ENCODE results near the gene ANKDD1A. TPM values are rescaled to one million over a fixed set of nuclear protein-coding genes. Genes with fewer than 3 reads are reported as not detected.

ANKDD1A gene
- total RNA-seq, 1 experiment from 2014 or later, result 6.1 TPM

DNA sequence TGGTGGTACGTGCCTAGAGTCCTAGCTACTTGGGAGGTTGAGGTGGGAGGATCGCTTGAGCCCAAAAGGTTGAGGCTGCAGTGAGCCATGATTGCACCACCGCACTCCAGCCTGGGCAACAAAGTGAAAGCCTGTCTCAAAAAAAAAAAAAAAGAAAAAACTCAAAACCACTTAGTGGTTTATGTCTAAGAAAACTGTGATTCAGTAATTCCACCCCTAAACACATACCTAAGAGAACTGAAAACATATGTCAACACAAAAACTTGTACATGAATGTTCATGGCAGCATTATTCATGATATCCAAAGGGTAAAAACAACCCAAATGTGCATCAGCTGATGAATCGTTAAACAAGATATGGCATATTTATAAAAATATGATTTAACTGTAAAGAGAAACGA is 63.7 kb downstream of the ANKDD1A start:
- no peak for DNase-seq (ENCODE audit: low spot score)
- peaks cover 21% of the 10 kb centered on the region for H3K4me1 Mint-ChIP-seq
- no peak overlapping the region for H3K27ac Mint-ChIP-seq
- CTCF ChIA-PET, result no interaction called here
- ATAC-seq, result no peak
- H3K9me3 Mint-ChIP-seq, result no peaks in the 10 kb centered on the region
- H3K27me3 Mint-ChIP-seq (ENCODE audit: low read depth), result no peaks in the 10 kb centered on the region
- H3K4me3 Mint-ChIP-seq, result no peak overlapping the region
- POLR2A ChIA-PET, result no interaction called here
- TF ChIP-seq OVOL2 (CRISPR knock-in tag; IDR thresholded peaks at IDR 0.05; ENCODE audit: borderline replicate concordance) (no peak), NR1H2 (CRISPR knock-in tag; IDR thresholded peaks at IDR 0.05) (no peak)
- H3K36me3 Mint-ChIP-seq, result peaks cover 38% of the 10 kb centered on the region

DNA sequence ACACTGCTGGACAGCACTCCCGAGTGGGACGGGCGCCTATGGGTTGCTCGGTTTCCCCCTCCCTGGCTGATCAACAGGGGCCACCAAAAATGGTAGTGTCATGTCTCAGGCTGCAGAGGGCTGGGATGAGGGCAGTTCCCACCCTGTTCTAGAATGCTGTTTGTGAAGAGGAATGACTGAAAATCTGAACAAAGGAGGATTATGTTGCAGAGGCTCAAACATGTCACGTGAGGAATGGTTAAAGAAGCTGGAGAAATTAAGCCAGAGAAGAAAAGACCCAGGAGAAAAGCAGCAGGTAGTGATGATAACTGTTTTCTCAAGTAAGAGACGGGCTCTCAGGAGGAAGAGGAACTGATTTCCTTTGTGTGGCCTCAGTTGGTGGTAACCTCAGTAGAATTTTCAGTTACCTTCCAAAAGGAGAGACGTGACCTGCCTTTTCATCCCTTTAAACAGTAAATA is 67.6 kb downstream of the ANKDD1A start:
- Mint-ChIP-seq H3K4me1 (peaks cover 28% of the 10 kb centered on the region), H3K36me3 (peaks cover 26% of the 10 kb centered on the region), H3K9me3 (no peaks in the 10 kb centered on the region), H3K27me3 (ENCODE audit: low read depth) (no peaks in the 10 kb centered on the region), H3K4me3 (peak overlapping the region; percentile 20; the same call in 1 of the 2 replicates), H3K27ac (peak overlapping the region; percentile 95)
- DNase-seq (ENCODE audit: low spot score) (no peak), ATAC-seq (peak; percentile 90)
- ChIA-PET CTCF (interaction anchor here (0.5 to 2.3 kb wide), 10 partner anchors 10 to 259 kb away, joined by 3 to 12 read pairs (median 4); partner anchors contain the start of gene SPG21), POLR2A (interaction anchor here (0.9 kb wide), 1 partner anchor 64 kb away, joined by 3 read pairs; no protein-coding TSS in a partner anchor)
- TF ChIP-seq, protein P1, sequence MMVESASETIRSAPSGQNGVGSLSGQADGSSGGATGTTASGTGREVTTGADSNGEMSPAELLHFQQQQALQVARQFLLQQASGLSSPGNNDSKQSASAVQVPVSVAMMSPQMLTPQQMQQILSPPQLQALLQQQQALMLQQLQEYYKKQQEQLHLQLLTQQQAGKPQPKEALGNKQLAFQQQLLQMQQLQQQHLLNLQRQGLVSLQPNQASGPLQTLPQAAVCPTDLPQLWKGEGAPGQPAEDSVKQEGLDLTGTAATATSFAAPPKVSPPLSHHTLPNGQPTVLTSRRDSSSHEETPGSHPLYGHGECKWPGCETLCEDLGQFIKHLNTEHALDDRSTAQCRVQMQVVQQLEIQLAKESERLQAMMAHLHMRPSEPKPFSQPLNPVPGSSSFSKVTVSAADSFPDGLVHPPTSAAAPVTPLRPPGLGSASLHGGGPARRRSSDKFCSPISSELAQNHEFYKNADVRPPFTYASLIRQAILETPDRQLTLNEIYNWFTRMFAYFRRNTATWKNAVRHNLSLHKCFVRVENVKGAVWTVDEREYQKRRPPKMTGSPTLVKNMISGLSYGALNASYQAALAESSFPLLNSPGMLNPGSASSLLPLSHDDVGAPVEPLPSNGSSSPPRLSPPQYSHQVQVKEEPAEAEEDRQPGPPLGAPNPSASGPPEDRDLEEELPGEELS (CRISPR knock-in tag; IDR thresholded peaks at IDR 0.05), result 0 out of 2 replicates have a peak, but pooled peaks have one; percentile 18
- TF ChIP-seq ZNF396 (CRISPR knock-in tag; IDR thresholded peaks at IDR 0.05; ENCODE audit: borderline replicate concordance) (no peak), ZNF423 (CRISPR knock-in tag; IDR thresholded peaks at IDR 0.05) (peak; percentile 45), MYBL2 (CRISPR knock-in tag; IDR thresholded peaks at IDR 0.05) (no peak), NFATC4 (CRISPR knock-in tag; IDR thresholded peaks at IDR 0.05) (no peak), TP53 (CRISPR knock-in tag; IDR thresholded peaks at IDR 0.05) (no peak), IRF2 (CRISPR knock-in tag; IDR thresholded peaks at IDR 0.05; ENCODE audit: borderline replicate concordance, low read depth) (no peak), SMAD3 (CRISPR knock-in tag; IDR thresholded peaks at IDR 0.05; ENCODE audit: borderline replicate concordance) (no peak)
- TF ChIP-seq, protein P2, sequence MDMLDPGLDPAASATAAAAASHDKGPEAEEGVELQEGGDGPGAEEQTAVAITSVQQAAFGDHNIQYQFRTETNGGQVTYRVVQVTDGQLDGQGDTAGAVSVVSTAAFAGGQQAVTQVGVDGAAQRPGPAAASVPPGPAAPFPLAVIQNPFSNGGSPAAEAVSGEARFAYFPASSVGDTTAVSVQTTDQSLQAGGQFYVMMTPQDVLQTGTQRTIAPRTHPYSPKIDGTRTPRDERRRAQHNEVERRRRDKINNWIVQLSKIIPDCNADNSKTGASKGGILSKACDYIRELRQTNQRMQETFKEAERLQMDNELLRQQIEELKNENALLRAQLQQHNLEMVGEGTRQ (CRISPR knock-in tag; IDR thresholded peaks at IDR 0.05), result peak; percentile 87
- TF ChIP-seq, protein P3, sequence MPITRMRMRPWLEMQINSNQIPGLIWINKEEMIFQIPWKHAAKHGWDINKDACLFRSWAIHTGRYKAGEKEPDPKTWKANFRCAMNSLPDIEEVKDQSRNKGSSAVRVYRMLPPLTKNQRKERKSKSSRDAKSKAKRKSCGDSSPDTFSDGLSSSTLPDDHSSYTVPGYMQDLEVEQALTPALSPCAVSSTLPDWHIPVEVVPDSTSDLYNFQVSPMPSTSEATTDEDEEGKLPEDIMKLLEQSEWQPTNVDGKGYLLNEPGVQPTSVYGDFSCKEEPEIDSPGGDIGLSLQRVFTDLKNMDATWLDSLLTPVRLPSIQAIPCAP (CRISPR knock-in tag; IDR thresholded peaks at IDR 0.05), result no peak
- TF ChIP-seq, protein P4, sequence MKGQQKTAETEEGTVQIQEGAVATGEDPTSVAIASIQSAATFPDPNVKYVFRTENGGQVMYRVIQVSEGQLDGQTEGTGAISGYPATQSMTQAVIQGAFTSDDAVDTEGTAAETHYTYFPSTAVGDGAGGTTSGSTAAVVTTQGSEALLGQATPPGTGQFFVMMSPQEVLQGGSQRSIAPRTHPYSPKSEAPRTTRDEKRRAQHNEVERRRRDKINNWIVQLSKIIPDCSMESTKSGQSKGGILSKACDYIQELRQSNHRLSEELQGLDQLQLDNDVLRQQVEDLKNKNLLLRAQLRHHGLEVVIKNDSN (CRISPR knock-in tag; IDR thresholded peaks at IDR 0.05), result peak; percentile 85

DNA sequence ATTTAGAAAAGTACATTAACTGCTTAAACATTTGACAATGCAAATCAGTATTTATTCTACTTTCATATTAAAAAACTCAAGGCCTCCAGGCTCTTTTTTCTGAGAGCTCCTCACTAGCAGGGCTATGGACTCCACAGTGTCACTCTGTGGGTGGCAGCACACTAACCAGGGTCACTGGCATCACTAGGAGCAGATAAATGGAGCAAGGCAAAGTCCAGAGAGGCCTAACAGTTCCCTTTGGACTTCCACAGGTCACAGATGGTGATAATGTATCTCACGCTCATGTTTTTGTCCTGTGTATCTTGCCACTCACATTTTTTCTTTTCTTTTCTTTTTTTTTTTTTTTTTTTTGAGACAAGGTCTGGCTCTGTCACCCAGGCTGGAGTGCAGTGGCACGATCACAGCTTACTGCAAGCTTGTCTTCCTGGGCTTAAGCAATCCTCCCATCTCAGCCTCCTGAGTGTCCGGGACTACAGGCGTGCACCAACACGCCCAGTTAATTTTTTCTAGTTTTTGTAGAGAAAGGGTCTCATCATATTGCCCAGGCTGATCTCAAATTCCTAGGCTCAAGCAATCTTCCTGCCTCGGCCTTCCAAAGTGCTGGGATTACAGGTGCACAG is 70.2 kb downstream of the ANKDD1A start:
- H3K4me1 Mint-ChIP-seq, result peaks cover 28% of the 10 kb centered on the region
- DNase-seq (ENCODE audit: low spot score) (no peak), ATAC-seq (no peak)
- CTCF ChIA-PET, result interaction anchor here (0.7 kb wide), 1 partner anchor 299 kb away, joined by 3 read pairs; no protein-coding TSS in a partner anchor
- POLR2A ChIA-PET, result no interaction called here
- H3K9me3 Mint-ChIP-seq, result no peaks in the 10 kb centered on the region
- peaks cover 11% of the 10 kb centered on the region for H3K36me3 Mint-ChIP-seq
- no peak overlapping the region for H3K4me3 Mint-ChIP-seq
- no peaks in the 10 kb centered on the region for H3K27me3 Mint-ChIP-seq (ENCODE audit: low read depth)
- H3K27ac Mint-ChIP-seq, result no peak overlapping the region
- no peak for TF ChIP-seq NR1H2 (CRISPR knock-in tag; IDR thresholded peaks at IDR 0.05)
- TF ChIP-seq ZNF317 (CRISPR knock-in tag; IDR thresholded peaks at IDR 0.05; ENCODE audit: borderline replicate concordance, low read depth), result no peak
- TF ChIP-seq, protein P5, sequence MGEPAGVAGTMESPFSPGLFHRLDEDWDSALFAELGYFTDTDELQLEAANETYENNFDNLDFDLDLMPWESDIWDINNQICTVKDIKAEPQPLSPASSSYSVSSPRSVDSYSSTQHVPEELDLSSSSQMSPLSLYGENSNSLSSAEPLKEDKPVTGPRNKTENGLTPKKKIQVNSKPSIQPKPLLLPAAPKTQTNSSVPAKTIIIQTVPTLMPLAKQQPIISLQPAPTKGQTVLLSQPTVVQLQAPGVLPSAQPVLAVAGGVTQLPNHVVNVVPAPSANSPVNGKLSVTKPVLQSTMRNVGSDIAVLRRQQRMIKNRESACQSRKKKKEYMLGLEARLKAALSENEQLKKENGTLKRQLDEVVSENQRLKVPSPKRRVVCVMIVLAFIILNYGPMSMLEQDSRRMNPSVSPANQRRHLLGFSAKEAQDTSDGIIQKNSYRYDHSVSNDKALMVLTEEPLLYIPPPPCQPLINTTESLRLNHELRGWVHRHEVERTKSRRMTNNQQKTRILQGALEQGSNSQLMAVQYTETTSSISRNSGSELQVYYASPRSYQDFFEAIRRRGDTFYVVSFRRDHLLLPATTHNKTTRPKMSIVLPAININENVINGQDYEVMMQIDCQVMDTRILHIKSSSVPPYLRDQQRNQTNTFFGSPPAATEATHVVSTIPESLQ (CRISPR knock-in tag; IDR thresholded peaks at IDR 0.05), result no peak
- TF ChIP-seq, protein P6, sequence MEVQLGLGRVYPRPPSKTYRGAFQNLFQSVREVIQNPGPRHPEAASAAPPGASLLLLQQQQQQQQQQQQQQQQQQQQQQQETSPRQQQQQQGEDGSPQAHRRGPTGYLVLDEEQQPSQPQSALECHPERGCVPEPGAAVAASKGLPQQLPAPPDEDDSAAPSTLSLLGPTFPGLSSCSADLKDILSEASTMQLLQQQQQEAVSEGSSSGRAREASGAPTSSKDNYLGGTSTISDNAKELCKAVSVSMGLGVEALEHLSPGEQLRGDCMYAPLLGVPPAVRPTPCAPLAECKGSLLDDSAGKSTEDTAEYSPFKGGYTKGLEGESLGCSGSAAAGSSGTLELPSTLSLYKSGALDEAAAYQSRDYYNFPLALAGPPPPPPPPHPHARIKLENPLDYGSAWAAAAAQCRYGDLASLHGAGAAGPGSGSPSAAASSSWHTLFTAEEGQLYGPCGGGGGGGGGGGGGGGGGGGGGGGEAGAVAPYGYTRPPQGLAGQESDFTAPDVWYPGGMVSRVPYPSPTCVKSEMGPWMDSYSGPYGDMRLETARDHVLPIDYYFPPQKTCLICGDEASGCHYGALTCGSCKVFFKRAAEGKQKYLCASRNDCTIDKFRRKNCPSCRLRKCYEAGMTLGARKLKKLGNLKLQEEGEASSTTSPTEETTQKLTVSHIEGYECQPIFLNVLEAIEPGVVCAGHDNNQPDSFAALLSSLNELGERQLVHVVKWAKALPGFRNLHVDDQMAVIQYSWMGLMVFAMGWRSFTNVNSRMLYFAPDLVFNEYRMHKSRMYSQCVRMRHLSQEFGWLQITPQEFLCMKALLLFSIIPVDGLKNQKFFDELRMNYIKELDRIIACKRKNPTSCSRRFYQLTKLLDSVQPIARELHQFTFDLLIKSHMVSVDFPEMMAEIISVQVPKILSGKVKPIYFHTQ (CRISPR knock-in tag; IDR thresholded peaks at IDR 0.05), result no peak
- TF ChIP-seq IRF2 (CRISPR knock-in tag; IDR thresholded peaks at IDR 0.05; ENCODE audit: borderline replicate concordance, low read depth), result no peak
- TF ChIP-seq NFE2L1 (CRISPR knock-in tag; IDR thresholded peaks at IDR 0.05), result no peak
- no peak for TF ChIP-seq MYBL2 (CRISPR knock-in tag; IDR thresholded peaks at IDR 0.05)
- no peak for TF ChIP-seq ATF1 (CRISPR knock-in tag; IDR thresholded peaks at IDR 0.05)
- TF ChIP-seq, protein P7, sequence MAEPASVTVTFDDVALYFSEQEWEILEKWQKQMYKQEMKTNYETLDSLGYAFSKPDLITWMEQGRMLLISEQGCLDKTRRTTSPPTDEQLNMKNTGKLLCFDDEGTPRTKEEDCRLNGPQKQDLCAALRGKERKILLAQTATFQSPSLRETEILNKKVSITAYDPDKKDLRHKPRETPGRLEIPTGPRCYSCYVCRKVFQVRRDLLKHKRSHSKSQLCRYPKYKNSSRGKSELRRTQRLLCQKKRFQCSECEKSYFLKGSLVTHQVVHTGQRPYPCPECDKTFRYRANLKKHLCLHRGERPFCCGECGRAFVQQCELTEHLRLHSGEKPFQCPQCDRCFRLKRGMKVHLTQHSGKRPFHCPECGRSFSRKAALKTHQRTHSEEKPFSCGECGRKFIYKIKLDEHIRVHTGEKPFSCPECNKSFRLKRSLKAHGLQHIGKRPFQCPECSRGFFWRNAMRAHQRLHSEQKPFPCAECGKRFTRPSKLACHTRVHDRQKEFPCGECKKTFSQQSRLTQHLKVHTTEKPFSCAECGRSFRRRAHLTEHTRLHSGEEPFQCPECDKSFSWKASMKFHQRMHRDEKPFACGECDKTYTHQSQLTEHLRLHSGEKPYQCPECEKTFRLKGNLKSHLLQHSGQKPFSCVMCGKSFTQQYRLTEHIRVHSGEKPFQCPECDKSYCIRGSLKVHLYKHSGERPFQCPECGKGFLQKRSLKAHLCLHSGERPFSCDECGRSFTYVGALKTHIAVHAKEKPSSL (CRISPR knock-in tag; conservative IDR thresholded peaks at IDR 0.05), result no peak

All from WTC11 (cell line).